Keratinocyte (primary cell): ENCODE results near the gene ST3GAL2. TPM values are rescaled to one million over a fixed set of nuclear protein-coding genes. Genes with fewer than 3 reads are reported as not detected.

Experiments
- DNase-seq: peaks from one replicate; pipeline ENCODE4 v3.0.0-alpha.2; 2011; ENCODE audit warnings: low read depth, missing footprints, low spot score
- FAIRE-seq: peaks from 2 replicates; lab custom pipeline; 2011; peaks lifted over from hg19 to GRCh38; lab: Jason Lieb, UNC
- H2AFZ ChIP-seq: 2 replicates; pipeline ENCODE4 v1.6.0; 2012; ENCODE audit warnings: low read length, control low read depth, inconsistent platforms; ENCODE audit not compliant: control insufficient read depth
- H3K27ac ChIP-seq: 2 replicates; pipeline ENCODE4 v1.5.1; 2011; ENCODE audit warnings: low read length; ENCODE audit not compliant: control insufficient read depth, insufficient read depth
- H3K27me3 ChIP-seq: 3 replicates; pipeline ENCODE4 v1.6.0; 2011; ENCODE audit warnings: low read length; ENCODE audit not compliant: control insufficient read depth, insufficient read depth; ENCODE audit errors: extremely low read depth
- H3K36me3 ChIP-seq, 2 experiments: 2 replicates in 1 of 2; 3 replicates in 1 of 2; pipeline ENCODE4 v1.5.1; 2011; ENCODE audit warnings: low read length in 2 of 2, mild to moderate bottlenecking in 1 of 2; ENCODE audit not compliant: control insufficient read depth in 2 of 2, insufficient read depth in 2 of 2; ENCODE audit errors: extremely low read depth in 1 of 2
- H3K4me1 ChIP-seq: 3 replicates; pipeline ENCODE4 v1.5.1; 2011; ENCODE audit warnings: low read length; ENCODE audit not compliant: control insufficient read depth, insufficient read depth; ENCODE audit errors: extremely low read depth
- H3K4me2 ChIP-seq: 3 replicates; pipeline ENCODE4 v1.6.0; 2011; ENCODE audit warnings: low read depth, low read length; ENCODE audit not compliant: control insufficient read depth, insufficient read depth; ENCODE audit errors: extremely low read depth
- H3K4me3 ChIP-seq, 3 experiments: fragments of 200-600 bp in 1 of 3; sonication (generic) in 1 of 3; 2 replicates in 2 of 3; 3 replicates in 1 of 3; pipeline ENCODE4 v1.5.1; 2011 to 2016; ENCODE audit warnings: low read length in 3 of 3, mild to moderate bottlenecking in 3 of 3, control low read depth in 2 of 3, inconsistent platforms in 1 of 3, low read depth in 1 of 3, mixed read lengths in 1 of 3, mixed run types in 1 of 3, moderate library complexity in 1 of 3; ENCODE audit not compliant: control insufficient read depth in 2 of 3, insufficient read depth in 2 of 3; ENCODE audit errors: extremely low read depth in 1 of 3
- H3K79me2 ChIP-seq: 2 replicates; pipeline ENCODE4 v1.6.0; 2012; ENCODE audit warnings: low read length; ENCODE audit not compliant: control insufficient read depth, insufficient read depth
- H3K9ac ChIP-seq: 3 replicates; pipeline ENCODE4 v1.6.0; 2011; ENCODE audit warnings: low read length; ENCODE audit not compliant: control insufficient read depth, insufficient read depth; ENCODE audit errors: extremely low read depth
- H3K9me1 ChIP-seq: 3 replicates; pipeline ENCODE4 v1.6.0; 2011; ENCODE audit warnings: low read length; ENCODE audit not compliant: control insufficient read depth, insufficient read depth; ENCODE audit errors: extremely low read depth
- H3K9me3 ChIP-seq: 2 replicates; pipeline ENCODE4 v1.5.1; 2012; ENCODE audit warnings: low read depth, low read length; ENCODE audit not compliant: control insufficient read depth
- H4K20me1 ChIP-seq: 3 replicates; pipeline ENCODE4 v1.6.0; 2011; ENCODE audit warnings: low read length; ENCODE audit not compliant: control insufficient read depth, insufficient read depth; ENCODE audit errors: extremely low read depth
- CTCF ChIP-seq, 3 experiments: IDR thresholded peaks in 1 of 3; conservative IDR thresholded peaks in 1 of 3; optimal IDR thresholded peaks in 1 of 3; 2 replicates in 2 of 3; 3 replicates in 1 of 3; pipeline versions ENCODE3 to v1.5.1; 2011; ENCODE audit warnings: low read length in 3 of 3, mild to moderate bottlenecking in 3 of 3, moderate library complexity in 2 of 3, control low read depth in 1 of 3, inconsistent platforms in 1 of 3; ENCODE audit not compliant: insufficient read depth in 2 of 3; ENCODE audit errors: extremely low read depth in 1 of 3
- EZH2 ChIP-seq: IDR thresholded peaks from one replicate; pipeline ENCODE4 v1.6.1; 2012; ENCODE audit warnings: inconsistent platforms, mild to moderate bottlenecking, low read length, moderate library complexity
- dilution Hi-C: fragments of 300-500 bp; cut with MboI; formaldehyde crosslinking; loops from one replicate; pipeline ENCODE4 v1.7.0; 2020; ENCODE audit warnings: low sequenced_read_pairs; ENCODE audit not compliant: extremely low pct_ligation_motif_present
- polyA plus RNA-seq, 5 experiments: library from polyadenylated mRNA; depleted of rRNA in 3 of 5; stranded (reverse) in 3 of 5; stranded (forward) in 1 of 5; unstranded in 1 of 5; fragments of >200 nt; gene quantifications; 1 replicate in 1 of 5; 2 replicates in 3 of 5; 3 replicates in 1 of 5; pipeline versions ENCODE4 v1.2.1 to v1.2.3, GENCODE V29; 2011 to 2012; ENCODE audit warnings: missing spikeins in 2 of 5, low read depth in 1 of 5, low replicate concordance in 1 of 5

The ST3GAL2 gene
- polyA plus RNA-seq, 1 donor (not counting 4 experiments of a cell fraction or from before 2014, with no cell fraction given): 4.0 TPM

- TF ChIP-seq EZH2 (no peak), CTCF (optimal IDR thresholded peaks at IDR 0.05 in 1 of 3, IDR thresholded peaks at IDR 0.05 in 1 of 3, conservative IDR thresholded peaks at IDR 0.05 in 1 of 3; ENCODE audit: extremely low read depth in 1 of 3, insufficient read depth in 2 of 3, low read length in 3 of 3) (no peak)
- no peak for FAIRE-seq
- Histone ChIP-seq H3K27ac (no peak overlapping the region), H3K4me3 (no peak overlapping the region), H3K27me3 (no peaks in the 10 kb centered on the region), H3K9me3 (no peaks in the 10 kb centered on the region), H3K9ac (no peak overlapping the region), H3K9me1 (no peaks in the 10 kb centered on the region), H3K4me2 (no peak overlapping the region), H3K4me1 (peaks cover 34% of the 10 kb centered on the region), H3K36me3 (peaks cover 14 to 24% of the 10 kb centered on the region in 2 experiments), H3K79me2 (no peaks in the 10 kb centered on the region), H2AFZ (no peak overlapping the region), H4K20me1 (no peaks in the 10 kb centered on the region)
- no peak for DNase-seq
- dilution Hi-C loops: no loop called here
Observed at GRCh38 chr16:70483426-70483825, 44.5 kb upstream of the ST3GAL2 start.

DNA sequence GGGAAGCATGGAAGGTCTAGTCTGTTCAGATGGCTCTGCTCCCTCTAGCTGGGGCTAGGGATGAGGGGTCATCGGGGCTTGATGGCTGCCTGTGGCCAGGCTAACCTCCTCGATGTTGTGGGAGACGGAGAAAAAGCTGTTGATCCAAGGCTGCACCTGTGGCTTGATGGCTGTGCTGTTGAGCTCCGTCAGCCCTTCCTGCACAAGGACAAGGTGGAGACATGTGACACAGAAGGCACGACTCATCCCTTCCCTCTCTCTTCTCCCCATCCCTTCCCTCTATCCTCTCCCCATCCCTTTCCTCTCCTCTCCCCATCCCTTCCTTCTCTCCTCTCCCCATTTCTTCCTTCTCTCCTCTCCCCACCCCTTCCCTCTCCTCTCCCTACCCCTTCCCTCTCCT lies 43.7 kb upstream of the ST3GAL2 start:
- H2AFZ ChIP-seq: no peak overlapping the region
- no peaks in the 10 kb centered on the region for H3K79me2 ChIP-seq
- H3K9ac ChIP-seq: no peak overlapping the region
- no peaks in the 10 kb centered on the region for H4K20me1 ChIP-seq
- no peak for DNase-seq
- no peaks in the 10 kb centered on the region for H3K9me1 ChIP-seq
- no peak overlapping the region for H3K4me3 ChIP-seq
- FAIRE-seq: no peak
- dilution Hi-C loops: no loop called here
- H3K27me3 ChIP-seq: no peaks in the 10 kb centered on the region
- TF ChIP-seq EZH2 (no peak), CTCF (optimal IDR thresholded peaks at IDR 0.05 in 1 of 3, IDR thresholded peaks at IDR 0.05 in 1 of 3, conservative IDR thresholded peaks at IDR 0.05 in 1 of 3; ENCODE audit: extremely low read depth in 1 of 3, insufficient read depth in 2 of 3, low read length in 3 of 3) (no peak)
- peaks cover 38% of the 10 kb centered on the region for H3K4me1 ChIP-seq
- H3K27ac ChIP-seq: peak overlapping the region; percentile 26
- no peaks in the 10 kb centered on the region for H3K9me3 ChIP-seq
- peak overlapping the region; percentile 27 for H3K4me2 ChIP-seq
- peaks cover 14 to 27% of the 10 kb centered on the region in 2 experiments for H3K36me3 ChIP-seq
